ENCODE data around the gene RD3L. TPM values are rescaled to one million over a fixed set of nuclear protein-coding genes. Genes with fewer than 3 reads are reported as not detected.

RD3L gene
- total and polyA plus RNA-seq, 12 donors = not detected

DNA sequence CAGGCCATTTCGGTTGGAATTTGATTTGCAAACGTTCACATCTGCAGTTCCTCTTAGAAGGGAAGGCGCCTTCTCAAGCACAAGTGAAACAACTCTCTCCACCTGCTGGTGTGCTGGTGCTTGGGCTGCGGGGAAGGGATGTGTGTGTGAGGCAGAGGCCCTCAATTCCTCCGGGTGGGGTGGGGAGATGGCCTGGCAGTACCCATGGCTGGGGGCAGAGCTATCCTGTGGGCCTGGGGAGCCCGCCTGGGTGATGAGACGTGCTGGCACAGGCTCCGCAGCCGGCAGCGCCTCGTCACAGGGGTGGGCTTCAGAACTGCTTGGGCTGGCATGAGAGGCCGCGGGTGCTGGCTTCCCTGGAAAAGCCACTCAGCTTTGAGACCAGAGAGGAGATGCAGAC, 43.0 kb downstream of the RD3L start:
- Histone ChIP-seq H3K36me3 (replicated peaks in 1 of 2) (no peaks in the 10 kb centered on the region), H3K9me3 (replicated peaks in 1 of 3) (no peaks in the 10 kb centered on the region), H3K4me1 (replicated peaks in 1 of 2) (peaks cover 0 to 4% of the 10 kb centered on the region in 2 donors), H3K4me3 (no peak overlapping the region), H3K27ac (no peak overlapping the region), H3K27me3 (no peaks in the 10 kb centered on the region)
- intact Hi-C loops (cut with DNase I) = loop anchor here in 1 of 2 donors (10.0 kb wide), 1 partner anchor 85 kb away; no protein-coding TSS in a partner anchor
- TF ChIP-seq, protein P1, sequence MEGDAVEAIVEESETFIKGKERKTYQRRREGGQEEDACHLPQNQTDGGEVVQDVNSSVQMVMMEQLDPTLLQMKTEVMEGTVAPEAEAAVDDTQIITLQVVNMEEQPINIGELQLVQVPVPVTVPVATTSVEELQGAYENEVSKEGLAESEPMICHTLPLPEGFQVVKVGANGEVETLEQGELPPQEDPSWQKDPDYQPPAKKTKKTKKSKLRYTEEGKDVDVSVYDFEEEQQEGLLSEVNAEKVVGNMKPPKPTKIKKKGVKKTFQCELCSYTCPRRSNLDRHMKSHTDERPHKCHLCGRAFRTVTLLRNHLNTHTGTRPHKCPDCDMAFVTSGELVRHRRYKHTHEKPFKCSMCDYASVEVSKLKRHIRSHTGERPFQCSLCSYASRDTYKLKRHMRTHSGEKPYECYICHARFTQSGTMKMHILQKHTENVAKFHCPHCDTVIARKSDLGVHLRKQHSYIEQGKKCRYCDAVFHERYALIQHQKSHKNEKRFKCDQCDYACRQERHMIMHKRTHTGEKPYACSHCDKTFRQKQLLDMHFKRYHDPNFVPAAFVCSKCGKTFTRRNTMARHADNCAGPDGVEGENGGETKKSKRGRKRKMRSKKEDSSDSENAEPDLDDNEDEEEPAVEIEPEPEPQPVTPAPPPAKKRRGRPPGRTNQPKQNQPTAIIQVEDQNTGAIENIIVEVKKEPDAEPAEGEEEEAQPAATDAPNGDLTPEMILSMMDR (IDR thresholded peaks at IDR 0.05) = no peak
- TF ChIP-seq POLR2A (IDR thresholded peaks at IDR 0.05) = no peak
- 82 to 87% (median 84%) methylated on average over 11 to 13 of the region's 13 CpGs for WGBS, 4 donors
- no peak for DNase-seq

DNA sequence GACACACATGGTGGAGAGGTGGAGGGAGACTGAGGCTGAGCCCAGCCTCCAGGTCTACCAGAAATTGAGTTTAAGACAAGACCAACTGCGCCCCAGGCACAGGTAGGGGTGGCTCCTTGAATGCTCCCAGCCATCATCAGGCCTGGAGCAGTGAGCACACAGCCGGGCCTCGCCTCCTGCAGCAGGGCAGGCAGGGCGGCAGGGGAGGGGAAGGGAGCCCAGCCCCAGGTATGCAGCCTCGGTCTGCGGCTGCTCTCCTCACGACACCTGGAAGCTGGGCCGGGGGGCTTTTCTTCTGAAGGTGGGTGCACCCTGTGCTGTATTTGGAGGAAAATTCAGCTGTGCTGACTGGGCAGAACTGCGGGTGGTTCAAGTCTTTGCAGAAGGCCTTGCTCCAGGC, 43.6 kb downstream of the RD3L start:
- H3K9me3 ChIP-seq (replicated peaks in 1 of 3) = no peaks in the 10 kb centered on the region
- H3K36me3 ChIP-seq (replicated peaks in 1 of 2) = no peaks in the 10 kb centered on the region
- intact Hi-C loops (cut with DNase I) = loop anchor here in 1 of 2 donors (10.0 kb wide), 1 partner anchor 84 kb away; no protein-coding TSS in a partner anchor
- peaks cover 0 to 4% of the 10 kb centered on the region in 2 donors for H3K4me1 ChIP-seq (replicated peaks in 1 of 2)
- 87 to 100% (median 91%) methylated on average over 2 to 9 of the region's 9 CpGs for WGBS, 4 donors
- no peak overlapping the region for H3K27ac ChIP-seq
- no peak overlapping the region for H3K4me3 ChIP-seq
- no peak for TF ChIP-seq POLR2A (IDR thresholded peaks at IDR 0.05)
- TF ChIP-seq, protein P1 (IDR thresholded peaks at IDR 0.05) = no peak
- no peak for DNase-seq
- no peaks in the 10 kb centered on the region for H3K27me3 ChIP-seq

DNA sequence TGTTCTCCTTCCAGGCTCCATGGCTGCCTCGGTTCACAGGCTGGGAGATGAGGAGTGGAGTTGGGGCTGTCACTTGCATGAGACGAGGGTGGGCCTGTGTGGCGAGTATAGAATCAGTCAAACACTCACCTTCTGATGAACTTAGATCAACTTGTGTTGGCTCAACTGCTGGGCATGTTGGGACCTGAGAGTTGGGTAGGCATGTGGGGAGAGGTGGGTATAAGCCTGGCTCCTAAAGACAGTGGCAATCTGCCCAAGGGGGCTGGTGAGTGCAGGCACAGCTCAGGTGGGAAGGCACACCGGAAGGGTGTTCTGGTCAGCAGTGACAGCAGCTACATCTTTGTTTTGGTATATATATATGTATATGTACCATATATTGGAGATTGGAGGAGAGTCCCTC, 44.1 kb downstream of the RD3L start:
- Histone ChIP-seq H3K27ac (no peak overlapping the region), H3K4me1 (replicated peaks in 1 of 2) (peaks cover 0 to 4% of the 10 kb centered on the region in 2 donors), H3K36me3 (replicated peaks in 1 of 2) (no peaks in the 10 kb centered on the region), H3K27me3 (no peaks in the 10 kb centered on the region), H3K4me3 (no peak overlapping the region), H3K9me3 (replicated peaks in 1 of 3) (no peaks in the 10 kb centered on the region)
- intact Hi-C loops (cut with DNase I) = loop anchor here in 1 of 2 donors (10.0 kb wide), 1 partner anchor 83 kb away; no protein-coding TSS in a partner anchor
- 95 to 97% (median 97%) methylated on average over 4 of the region's 4 CpGs for WGBS, 4 donors
- TF ChIP-seq, protein P1 (IDR thresholded peaks at IDR 0.05) = no peak
- no peak for TF ChIP-seq POLR2A (IDR thresholded peaks at IDR 0.05)
- DNase-seq = no peak

DNA sequence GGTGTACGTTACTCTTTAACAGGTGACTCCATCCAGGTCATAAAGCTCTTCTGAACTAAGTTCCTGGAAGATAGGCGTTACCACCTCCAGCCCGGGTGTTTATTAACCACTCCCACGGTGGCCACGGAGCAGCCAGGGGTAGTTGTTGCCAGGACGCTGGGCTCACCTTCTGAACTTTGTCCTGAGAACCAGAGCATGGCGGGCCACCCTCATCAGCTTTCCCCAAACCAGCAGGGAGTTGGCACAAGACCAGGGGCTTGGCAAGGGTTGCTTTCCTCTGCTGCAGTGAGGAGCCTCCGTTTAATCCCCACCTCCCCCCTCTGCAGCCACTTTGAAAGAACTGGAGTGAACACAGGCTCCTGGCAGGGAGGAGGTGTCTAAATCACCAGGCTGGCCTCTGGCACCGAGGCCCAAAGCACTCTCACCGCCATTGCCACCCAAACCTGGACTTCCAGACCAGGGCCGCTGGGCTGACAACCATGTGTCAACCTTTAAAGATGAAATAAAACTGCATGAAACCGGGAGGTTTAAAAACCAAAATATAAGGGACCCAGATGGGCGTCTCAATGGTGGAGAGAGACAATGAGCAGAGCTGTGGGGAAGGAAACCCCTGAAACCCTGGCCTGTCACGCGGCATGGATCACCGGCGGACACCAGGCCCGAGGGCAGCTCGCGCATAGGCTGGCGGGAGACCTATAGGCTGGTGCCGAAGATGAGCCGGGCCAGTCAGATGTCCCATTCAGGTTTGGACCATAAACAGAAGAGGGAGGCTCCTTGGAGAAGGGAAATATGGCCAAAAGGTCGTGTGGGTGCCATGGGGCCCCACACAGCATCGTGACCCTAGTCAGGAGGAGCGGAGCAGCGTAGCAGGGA, 45.0 kb downstream of the RD3L start:
- 78 to 84% (median 80%) methylated on average over 25 to 27 of the region's 27 CpGs for WGBS, 4 donors
- DNase-seq = no peak
- intact Hi-C loops (cut with DNase I) = loop anchor here in 1 of 2 donors (10.0 kb wide), 1 partner anchor 83 kb away; no protein-coding TSS in a partner anchor
- Histone ChIP-seq H3K4me3 (no peak overlapping the region), H3K9me3 (replicated peaks in 1 of 3) (no peaks in the 10 kb centered on the region), H3K4me1 (replicated peaks in 1 of 2) (peaks cover 0 to 4% of the 10 kb centered on the region in 2 donors), H3K27me3 (no peaks in the 10 kb centered on the region), H3K27ac (no peak overlapping the region), H3K36me3 (replicated peaks in 1 of 2) (no peaks in the 10 kb centered on the region)
- TF ChIP-seq POLR2A (IDR thresholded peaks at IDR 0.05) = no peak
- TF ChIP-seq, protein P1 (IDR thresholded peaks at IDR 0.05) = no peak
